K562 (cell line): Measurements from ENCODE around the gene CTCF. TPM values are rescaled to one million over a fixed set of nuclear protein-coding genes. Genes with fewer than 3 reads are reported as not detected.

ENCODE experiments used
- ATF7 ChIP-seq: fragments of 450-650 bp; IDR thresholded peaks from 2 replicates; pipeline ENCODE4 v1.7.1; 2014; ENCODE audit warnings: mild to moderate bottlenecking, moderate library complexity
- CTBP1 ChIP-seq: fragments of 450-650 bp; IDR thresholded peaks from 2 replicates; pipeline ENCODE4 v1.6.1; 2016; ENCODE audit warnings: borderline replicate concordance
- HES1 ChIP-seq: fragments of 450-650 bp; IDR thresholded peaks from 2 replicates; pipeline ENCODE4 v1.6.1; 2016; ENCODE audit warnings: low read depth, mild to moderate bottlenecking, moderate library complexity
- IRF1 ChIP-seq: sonication (generic); formaldehyde crosslinking; IDR thresholded peaks from 2 replicates; pipeline ENCODE4 v1.8.0; 2022; ENCODE audit warnings: missing genetic modification reagents, mild to moderate bottlenecking, borderline replicate concordance
- KHSRP ChIP-seq: fragments of 450-650 bp; IDR thresholded peaks from 2 replicates; pipeline ENCODE4 v1.6.1; 2017
- KLF6 ChIP-seq: fragments of 250-450 bp; sonication (Bioruptor Pico); IDR thresholded peaks from 2 replicates; pipeline ENCODE4 v1.4.0; 2020; ENCODE audit warnings: mild to moderate bottlenecking, moderate library complexity, borderline replicate concordance
- NFIC ChIP-seq: fragments of 450-650 bp; IDR thresholded peaks from 2 replicates; pipeline ENCODE4 v1.6.1; 2017; ENCODE audit warnings: mild to moderate bottlenecking, inconsistent platforms
- RAD21 ChIP-seq, 2 experiments: fragments of 250-450 bp in 1 of 2; fragments of 450-650 bp in 1 of 2; sonication (Bioruptor Pico) in 1 of 2; formaldehyde crosslinking in 1 of 2; IDR thresholded peaks in 1 of 2; conservative IDR thresholded peaks in 1 of 2; 2 replicates each; pipeline versions ENCODE4 v1.4.0 to v1.8.0; 2020 to 2022; ENCODE audit warnings: mild to moderate bottlenecking in 2 of 2, moderate library complexity in 1 of 2
- SMARCA4 ChIP-seq: fragments of 450-650 bp; IDR thresholded peaks from 2 replicates; pipeline ENCODE4 v1.6.1; 2016
- SP1 ChIP-seq: sonication (generic); formaldehyde crosslinking; IDR thresholded peaks from 2 replicates; pipeline ENCODE4 v1.8.1; 2022; ENCODE audit warnings: mild to moderate bottlenecking, missing genetic modification reagents
- TBP ChIP-seq: optimal IDR thresholded peaks from 2 replicates; pipeline ENCODE3; 2011; ENCODE audit warnings: low read depth, low read length, improper control_type of control experiment
- TFAP4 ChIP-seq: sonication (generic); formaldehyde crosslinking; IDR thresholded peaks from 2 replicates; pipeline ENCODE4 v1.8.0; 2022; ENCODE audit warnings: missing genetic modification reagents, mild to moderate bottlenecking, moderate library complexity, borderline replicate concordance
- THRAP3 ChIP-seq: fragments of 450-650 bp; IDR thresholded peaks from 2 replicates; pipeline ENCODE4 v1.6.1; 2016; ENCODE audit warnings: mild to moderate bottlenecking, inconsistent platforms, borderline replicate concordance
- ZFX ChIP-seq: sonication (generic); formaldehyde crosslinking; IDR thresholded peaks from 2 replicates; pipeline ENCODE4 v1.8.0; 2022; ENCODE audit warnings: mild to moderate bottlenecking, missing genetic modification reagents, moderate library complexity
- ZKSCAN1 ChIP-seq: fragments of 150-350 bp; IDR thresholded peaks from 2 replicates; pipeline ENCODE4 v1.6.1; 2016; ENCODE audit warnings: low read depth, low read length
- ZNF76 ChIP-seq: fragments of 250-450 bp; sonication (Bioruptor Pico); IDR thresholded peaks from 2 replicates; pipeline ENCODE4 v1.4.0; 2020; ENCODE audit warnings: mild to moderate bottlenecking, moderate library complexity, borderline replicate concordance
- polyA plus RNA-seq, 8 experiments: library from polyadenylated mRNA; depleted of rRNA in 4 of 8; stranded (reverse) in 5 of 8; unstranded in 3 of 8; fragments of >200 nt; fragmentation: Nextera tagmentation in 2 of 8; fragmentation: Illumina TruSeq in 1 of 8; extraction: Ambion mirVana in 2 of 8; extraction: Trizol in 1 of 8; gene quantifications; 2 replicates each; pipeline versions ENCODE4 v1.2.1 to v1.2.3, GENCODE V29; 2011 to 2014; ENCODE audit warnings: inconsistent platforms in 1 of 8, missing spikeins in 1 of 8
- total RNA-seq, 7 experiments: library from RNA; depleted of rRNA in 6 of 7; stranded (reverse); fragments of >200 nt in 6 of 7; fragmentation: Illumina TruSeq in 2 of 7; extraction: Trizol in 2 of 7; gene quantifications; 2 replicates each; pipeline versions ENCODE4 v1.2.1 to v1.2.3, GENCODE V29; 2011 to 2021; ENCODE audit warnings: low replicate concordance in 1 of 7

The CTCF gene
- total and polyA plus RNA-seq, 9 of the 15 experiments (the other 6 are each of a cell fraction or from before 2014, with no cell fraction given), result 7.8 to 49.2 (median 33.9) TPM

GRCh38 chr16:67526149-67526791 is 36.1 kb upstream of the CTCF start (continued):
- TF ChIP-seq IRF1 (no peak), HES1 (peak; percentile 27), SMARCA4 (peak; percentile 70), KHSRP (no peak), CTBP1 (peak; percentile 36; the same call in 1 of the 2 replicates), ATF7 (peak; percentile 84), ZNF76 (CRISPR knock-in tag) (no peak), TBP (peak; percentile 25), KLF6 (CRISPR knock-in tag) (no peak), ZFX (CRISPR knock-in tag) (peak; percentile 45), THRAP3 (no peak), ZKSCAN1 (peak; percentile 92), RAD21 (CRISPR knock-in tag; conservative IDR thresholded peaks at IDR 0.05 in 1 of 2, IDR thresholded peaks at IDR 0.05 in 1 of 2) (no peak), NFIC (no peak), SP1 (CRISPR knock-in tag) (peak; percentile 39; the same call in 1 of the 2 replicates), TFAP4 (peak; percentile 0; the same call in 1 of the 2 replicates)
